A549 (cell line): ENCODE measurements around the gene TRNT1.

Experiments used
- BHLHE40 ChIP-seq: IDR thresholded peaks from 2 replicates; pipeline ENCODE4 v1.6.1; 2012; ENCODE audit warnings: low read depth, low read length, inconsistent platforms
- CBX2 ChIP-seq: fragments of 200-600 bp; sonication (generic); IDR thresholded peaks from 2 replicates; pipeline ENCODE4 v1.6.1; 2016; ENCODE audit warnings: low read depth, mild to moderate bottlenecking, borderline replicate concordance
- CEBPB ChIP-seq, 2 experiments: fragments of >200 bp in 1 of 2; sonication (Bioruptor Twin) in 1 of 2; formaldehyde crosslinking in 1 of 2; IDR thresholded peaks; 2 replicates each; pipeline ENCODE4 v1.6.1; 2012 to 2016
- CTCF ChIP-seq: fragments of >200 bp; sonication (Bioruptor Twin); formaldehyde crosslinking; IDR thresholded peaks from 3 replicates; pipeline ENCODE4 v1.5.1; 2016
- E2F6 ChIP-seq: IDR thresholded peaks from 2 replicates; pipeline ENCODE4 v1.6.1; 2012; ENCODE audit warnings: low read depth, borderline replicate concordance
- EHF ChIP-seq: fragments of 250-450 bp; sonication (Bioruptor Pico); IDR thresholded peaks from 2 replicates; pipeline ENCODE4 v1.5.0; 2020; ENCODE audit warnings: mild to moderate bottlenecking
- EHMT2 ChIP-seq: fragments of 200-600 bp; sonication (generic); IDR thresholded peaks from 2 replicates; pipeline ENCODE4 v1.6.1; 2016; ENCODE audit warnings: antibody characterized with exemption, low read depth, mild to moderate bottlenecking, moderate library complexity
- EP300 ChIP-seq, 2 experiments: fragments of >200 bp; sonication (Bioruptor Twin); formaldehyde crosslinking; IDR thresholded peaks; 2 replicates in 1 of 2; 3 replicates in 1 of 2; pipeline ENCODE4 v1.6.1; 2016 to 2017
- HOXA7 ChIP-seq: fragments of 250-450 bp; sonication (Bioruptor Pico); IDR thresholded peaks from 2 replicates; pipeline ENCODE4 v1.5.0; 2020; ENCODE audit warnings: mild to moderate bottlenecking, moderate library complexity
- MAX ChIP-seq: IDR thresholded peaks from 2 replicates; pipeline ENCODE4 v1.6.1; 2012
- MYC ChIP-seq: IDR thresholded peaks from 2 replicates; pipeline ENCODE4 v1.6.1; 2012; ENCODE audit warnings: mild to moderate bottlenecking, inconsistent platforms, low read length, improper control_type of control experiment, borderline replicate concordance
- POLR2A ChIP-seq: IDR thresholded peaks from 2 replicates; pipeline ENCODE4 v1.6.1; 2012; ENCODE audit warnings: mild to moderate bottlenecking, low read length
- RAD21 ChIP-seq, 2 experiments: fragments of >200 bp in 1 of 2; sonication (Bioruptor Twin) in 1 of 2; formaldehyde crosslinking in 1 of 2; IDR thresholded peaks in 1 of 2; conservative IDR thresholded peaks in 1 of 2; 2 replicates in 1 of 2; 3 replicates in 1 of 2; pipeline ENCODE4 v1.6.1; 2012 to 2018; ENCODE audit warnings: inconsistent platforms in 1 of 2
- RCOR1 ChIP-seq: fragments of 150-350 bp; IDR thresholded peaks from 2 replicates; pipeline ENCODE4 v1.6.1; 2014; ENCODE audit warnings: antibody characterized with exemption, low read length, low read depth

GRCh38 chr3:3133500-3133899, 6.8 kb downstream of the TRNT1 start:
- TF ChIP-seq MAX: no peak
- TF ChIP-seq POLR2A: no peak
- TF ChIP-seq EHMT2: no peak
- TF ChIP-seq CTCF: no peak
- no peak for TF ChIP-seq EP300 (IDR thresholded peaks at IDR 0.05)
- TF ChIP-seq RCOR1: no peak
- TF ChIP-seq RAD21 (conservative IDR thresholded peaks at IDR 0.05 in 1 of 2, IDR thresholded peaks at IDR 0.05 in 1 of 2): no peak
- no peak for TF ChIP-seq CBX2
- TF ChIP-seq EHF (CRISPR knock-in tag): no peak
- TF ChIP-seq CEBPB (IDR thresholded peaks at IDR 0.05): no peak
- no peak for TF ChIP-seq HOXA7 (CRISPR knock-in tag)
- TF ChIP-seq BHLHE40: no peak
- TF ChIP-seq E2F6: no peak
- no peak for TF ChIP-seq MYC
